VCaP (cell line): ENCODE measurements around the gene GTF2A1L.
A peak's percentile ranks its signal among the peaks of the same experiment; 100 is the strongest.

Experiments used
- H3K27ac ChIP-seq: fragments of 450-650 bp; 2 replicates; pipeline ENCODE4 v1.5.1; 2017
- TF ChIP-seq, protein P1 (sequence below): fragments of 450-650 bp; conservative IDR thresholded peaks from 2 replicates; pipeline ENCODE4 v1.5.1; 2017; ENCODE audit warnings: mild to moderate bottlenecking, moderate library complexity

GTF2A1L gene

GRCh38 chr2:48723129-48723528 is 105.5 kb downstream of the GTF2A1L start:
- no peak overlapping the region for H3K27ac ChIP-seq
- TF ChIP-seq, protein P1, sequence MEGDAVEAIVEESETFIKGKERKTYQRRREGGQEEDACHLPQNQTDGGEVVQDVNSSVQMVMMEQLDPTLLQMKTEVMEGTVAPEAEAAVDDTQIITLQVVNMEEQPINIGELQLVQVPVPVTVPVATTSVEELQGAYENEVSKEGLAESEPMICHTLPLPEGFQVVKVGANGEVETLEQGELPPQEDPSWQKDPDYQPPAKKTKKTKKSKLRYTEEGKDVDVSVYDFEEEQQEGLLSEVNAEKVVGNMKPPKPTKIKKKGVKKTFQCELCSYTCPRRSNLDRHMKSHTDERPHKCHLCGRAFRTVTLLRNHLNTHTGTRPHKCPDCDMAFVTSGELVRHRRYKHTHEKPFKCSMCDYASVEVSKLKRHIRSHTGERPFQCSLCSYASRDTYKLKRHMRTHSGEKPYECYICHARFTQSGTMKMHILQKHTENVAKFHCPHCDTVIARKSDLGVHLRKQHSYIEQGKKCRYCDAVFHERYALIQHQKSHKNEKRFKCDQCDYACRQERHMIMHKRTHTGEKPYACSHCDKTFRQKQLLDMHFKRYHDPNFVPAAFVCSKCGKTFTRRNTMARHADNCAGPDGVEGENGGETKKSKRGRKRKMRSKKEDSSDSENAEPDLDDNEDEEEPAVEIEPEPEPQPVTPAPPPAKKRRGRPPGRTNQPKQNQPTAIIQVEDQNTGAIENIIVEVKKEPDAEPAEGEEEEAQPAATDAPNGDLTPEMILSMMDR: no peak

DNA sequence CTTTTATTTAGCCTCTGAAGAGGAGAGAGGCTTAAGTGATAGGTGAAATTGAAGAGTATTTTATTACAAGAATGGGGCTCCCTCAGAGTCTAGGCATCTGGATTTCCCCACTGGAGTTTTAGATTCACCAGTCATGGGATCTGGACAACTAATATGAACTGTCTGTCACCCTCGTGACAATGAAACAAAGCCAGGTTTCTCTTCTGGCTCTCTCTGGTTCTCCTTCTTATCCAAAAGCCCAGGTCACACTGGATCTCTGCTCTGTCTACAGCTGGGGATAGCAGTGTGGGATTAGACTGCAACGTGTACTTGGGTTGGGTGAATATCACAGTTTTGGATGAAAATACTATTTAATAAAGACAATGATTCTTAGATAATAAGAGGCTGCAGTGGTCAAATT is 106.6 kb downstream of the GTF2A1L start:
- no peak overlapping the region for H3K27ac ChIP-seq
- TF ChIP-seq, protein P1: no peak

GRCh38 chr2:48725696-48726494 is 108.2 kb downstream of the GTF2A1L start:
- TF ChIP-seq, protein P1: 0 out of 2 replicates have a peak, but pooled peaks have one; percentile 8
- no peak overlapping the region for H3K27ac ChIP-seq

- H3K27ac ChIP-seq: no peak overlapping the region
- TF ChIP-seq, protein P1: peak; percentile 69
Observed at GRCh38 chr2:48727560-48727959, 109.9 kb downstream of the GTF2A1L start.

DNA sequence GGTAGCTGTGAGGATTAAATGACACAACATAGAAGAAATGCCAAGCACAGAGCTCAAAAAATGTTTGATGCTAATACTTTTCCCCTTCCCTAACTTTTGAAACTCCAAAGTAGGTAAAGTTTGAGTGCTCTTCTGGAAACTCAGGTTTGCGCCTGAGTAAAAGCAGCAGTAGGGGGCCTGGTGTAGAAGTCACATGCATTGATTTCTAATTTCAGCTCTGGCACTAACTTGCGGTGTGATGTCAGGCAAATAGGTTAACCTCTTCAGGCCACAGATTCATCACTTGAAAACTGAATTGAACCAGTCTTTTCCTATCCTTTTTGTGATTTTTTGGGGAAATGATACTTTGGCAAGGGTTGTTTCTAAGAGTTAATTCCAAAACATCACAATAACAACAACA is 110.6 kb downstream of the GTF2A1L start:
- H3K27ac ChIP-seq: no peak overlapping the region
- TF ChIP-seq, protein P1: no peak

DNA sequence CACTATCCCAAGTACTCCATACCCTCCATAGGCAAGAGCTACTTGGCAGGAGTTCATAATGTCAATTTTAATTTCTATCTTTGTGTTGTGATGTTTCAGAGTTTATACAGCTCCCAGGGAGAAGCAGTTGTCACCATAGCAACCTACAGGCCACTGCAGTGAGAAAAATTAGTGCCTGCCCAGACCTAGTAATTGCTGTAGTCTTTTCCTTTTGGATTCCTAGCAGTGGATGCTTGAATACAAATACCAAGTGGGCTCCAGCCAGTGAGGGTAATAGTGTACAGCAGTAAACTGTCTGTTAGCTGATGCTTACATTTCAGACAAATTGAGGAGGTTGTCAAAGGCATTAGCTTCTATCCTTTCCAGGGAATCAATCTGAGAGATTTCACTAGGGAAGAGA is 111.2 kb downstream of the GTF2A1L start:
- H3K27ac ChIP-seq: no peak overlapping the region
- TF ChIP-seq, protein P1: no peak
